Large intestine (tissue), 3 donors: ENCODE measurements around the gene LIX1. TPM values are rescaled to one million over a fixed set of nuclear protein-coding genes. Genes with fewer than 3 reads are reported as not detected.
"Not testable (repeated sequence)": the region's sequence is repeated elsewhere in the genome, so short reads cannot be mapped to it uniquely, and the experiment has no call there.

ENCODE experiments used
- DNase-seq, 2 donors: peaks; one replicate each; pipeline versions ENCODE4 v3.0.0 to v3.0.0-alpha.2; 2013
- H3K27ac ChIP-seq: one replicate; pipeline ENCODE4 v1.5.1; 2013; ENCODE audit warnings: low read length
- H3K27me3 ChIP-seq: 2 replicates; pipeline ENCODE4 v1.6.1; 2013; ENCODE audit warnings: low read length; ENCODE audit not compliant: control insufficient read depth, insufficient read depth
- H3K36me3 ChIP-seq: 2 replicates; pipeline ENCODE4 v1.6.1; 2013; ENCODE audit warnings: low read length; ENCODE audit not compliant: control insufficient read depth, insufficient read depth
- H3K4me1 ChIP-seq: one replicate; pipeline ENCODE4 v1.6.1; 2013; ENCODE audit warnings: low read length; ENCODE audit not compliant: control insufficient read depth, insufficient read depth
- H3K4me3 ChIP-seq: one replicate; pipeline ENCODE4 v1.5.1; 2013; ENCODE audit warnings: low read length
- H3K9me3 ChIP-seq: one replicate; pipeline ENCODE4 v1.6.1; 2013; ENCODE audit warnings: mild to moderate bottlenecking, low read depth, low read length, moderate library complexity; ENCODE audit not compliant: control insufficient read depth
- WGBS: methylation state at CpG from one replicate; pipeline ENCODE4 v1.1.5; 2013; ENCODE audit warnings: low lambda C conversion rate; ENCODE audit not compliant: insufficient coverage; 5-methylcytosine and 5-hydroxymethylcytosine counted together
- polyA plus RNA-seq: library from polyadenylated mRNA; unstranded; fragments of 120-200 nt; gene quantifications from one replicate; pipeline ENCODE4 v1.2.1, GENCODE V29; 2013

Gene LIX1
- polyA plus RNA-seq, 1 donor = 3.7 TPM

GRCh38 chr5:97148288-97148687, 5.9 kb upstream of the LIX1 start:
- H3K9me3 ChIP-seq = no peaks in the 10 kb centered on the region
- no peaks in the 10 kb centered on the region for H3K4me1 ChIP-seq
- no peaks in the 10 kb centered on the region for H3K36me3 ChIP-seq
- H3K4me3 ChIP-seq = no peak overlapping the region
- WGBS = 60% methylated on average over 3 of the region's 3 CpGs
- H3K27ac ChIP-seq = no peak overlapping the region
- no peak for DNase-seq
- H3K27me3 ChIP-seq = no peaks in the 10 kb centered on the region

- no peak overlapping the region for H3K27ac ChIP-seq
- no peak for DNase-seq
- peaks cover 3% of the 10 kb centered on the region for H3K4me1 ChIP-seq
- WGBS = no CpG with 5 or more reads among the region's 2 CpGs
- H3K36me3 ChIP-seq = no peaks in the 10 kb centered on the region
- no peak overlapping the region for H3K4me3 ChIP-seq
- no peaks in the 10 kb centered on the region for H3K27me3 ChIP-seq
- H3K9me3 ChIP-seq = no peaks in the 10 kb centered on the region
Measured at GRCh38 chr5:97143704-97144103, 1.3 kb upstream of the LIX1 start.

- DNase-seq = no peak
- Histone ChIP-seq H3K4me1 (peaks cover 3% of the 10 kb centered on the region), H3K27ac (no peak overlapping the region), H3K9me3 (no peaks in the 10 kb centered on the region), H3K36me3 (no peaks in the 10 kb centered on the region), H3K27me3 (no peaks in the 10 kb centered on the region), H3K4me3 (no peak overlapping the region)
- WGBS = 19% methylated on average over 2 of the region's 2 CpGs
Measured at GRCh38 chr5:97141539-97141938, 872 bp downstream of the LIX1 start.

GRCh38 chr5:97141031-97141430, 1.4 kb downstream of the LIX1 start:
- Histone ChIP-seq H3K36me3 (no peaks in the 10 kb centered on the region), H3K4me3 (no peak overlapping the region), H3K4me1 (peaks cover 3% of the 10 kb centered on the region), H3K27me3 (no peaks in the 10 kb centered on the region), H3K27ac (no peak overlapping the region), H3K9me3 (no peaks in the 10 kb centered on the region)
- 60% methylated on average over 2 of the region's 4 CpGs for WGBS
- no peak for DNase-seq

GRCh38 chr5:97140250-97140649, 2.2 kb downstream of the LIX1 start:
- not testable (repeated sequence) for H3K9me3 ChIP-seq, H3K27me3 ChIP-seq, H3K27ac ChIP-seq, DNase-seq, H3K4me3 ChIP-seq, H3K4me1 ChIP-seq, H3K36me3 ChIP-seq
- no CpG with 5 or more reads among the region's 1 CpG for WGBS

GRCh38 chr5:97136475-97136874, 5.9 kb downstream of the LIX1 start:
- Histone ChIP-seq H3K9me3 (no peaks in the 10 kb centered on the region), H3K4me3 (no peak overlapping the region), H3K4me1 (peaks cover 3% of the 10 kb centered on the region), H3K27me3 (no peaks in the 10 kb centered on the region), H3K36me3 (no peaks in the 10 kb centered on the region), H3K27ac (no peak overlapping the region)
- 100% methylated on average over 1 of the region's 4 CpGs for WGBS
- no peak for DNase-seq

GRCh38 chr5:97135868-97136267, 6.5 kb downstream of the LIX1 start:
- Histone ChIP-seq H3K27ac (no peak overlapping the region), H3K27me3 (no peaks in the 10 kb centered on the region), H3K4me3 (no peak overlapping the region), H3K9me3 (no peaks in the 10 kb centered on the region), H3K36me3 (no peaks in the 10 kb centered on the region), H3K4me1 (peaks cover 3% of the 10 kb centered on the region)
- no peak for DNase-seq
- WGBS = no CpG with 5 or more reads among the region's 4 CpGs

- H3K27me3 ChIP-seq = no peaks in the 10 kb centered on the region
- no peak for DNase-seq
- no peak overlapping the region for H3K27ac ChIP-seq
- H3K4me1 ChIP-seq = no peaks in the 10 kb centered on the region
- no peaks in the 10 kb centered on the region for H3K9me3 ChIP-seq
- WGBS = 29% methylated on average over 1 of the region's 3 CpGs
- H3K4me3 ChIP-seq = no peak overlapping the region
- no peaks in the 10 kb centered on the region for H3K36me3 ChIP-seq
Measured at GRCh38 chr5:97134634-97135033, 7.8 kb downstream of the LIX1 start.

GRCh38 chr5:97133101-97133500, 9.3 kb downstream of the LIX1 start:
- Histone ChIP-seq H3K27ac (no peak overlapping the region), H3K9me3 (no peaks in the 10 kb centered on the region), H3K4me3 (no peak overlapping the region), H3K36me3 (no peaks in the 10 kb centered on the region), H3K27me3 (no peaks in the 10 kb centered on the region), H3K4me1 (no peaks in the 10 kb centered on the region)
- no peak for DNase-seq

GRCh38 chr5:97131921-97132320, 10.5 kb downstream of the LIX1 start:
- Histone ChIP-seq H3K27me3 (no peaks in the 10 kb centered on the region), H3K4me1 (no peaks in the 10 kb centered on the region), H3K4me3 (no peak overlapping the region), H3K36me3 (no peaks in the 10 kb centered on the region), H3K9me3 (no peaks in the 10 kb centered on the region), H3K27ac (no peak overlapping the region)
- WGBS = 96% methylated on average over 3 of the region's 5 CpGs
- DNase-seq = no peak

- H3K36me3 ChIP-seq = no peaks in the 10 kb centered on the region
- no peaks in the 10 kb centered on the region for H3K4me1 ChIP-seq
- no peaks in the 10 kb centered on the region for H3K27me3 ChIP-seq
- DNase-seq = no peak
- no peaks in the 10 kb centered on the region for H3K9me3 ChIP-seq
- no peak overlapping the region for H3K27ac ChIP-seq
- no peak overlapping the region for H3K4me3 ChIP-seq
Measured at GRCh38 chr5:97131139-97131710, 11.2 kb downstream of the LIX1 start.
